Heart left ventricle (tissue), 13 donors: Measurements from ENCODE around the gene MICAL2.

Experiments used
- POLR2A ChIP-seq, 2 donors: fragments of 450-650 bp; IDR thresholded peaks; one replicate each; pipeline ENCODE4 v1.6.1; 2017; ENCODE audit warnings: antibody characterized with exemption in 2 of 2, mild to moderate bottlenecking in 2 of 2, moderate library complexity in 2 of 2
- TF ChIP-seq, protein P1 (sequence below), 12 donors: fragments of 200-600 bp; sonication (generic) in 4 of 12; IDR thresholded peaks; one replicate each; pipeline versions ENCODE4 v1.5.0 to v1.8.0; 2018 to 2022; ENCODE audit warnings: antibody characterized with exemption in 12 of 12, mild to moderate bottlenecking in 5 of 12
- donor health status: ischemic (EF 13 %, LVEDD 7.1; RV severe dilation, severe dysfunction).
- donor health status: DM: no; HTN: yes; CAD: no.
- donor health status: DM: no; HTN: no; CAD: no.
- donor health status: ischemic (EF 25% LVEDD 6.9; RV normal size, moderate dysfunction).
- donor health status: ischemic (EF 25% LVEDD 5.7; RV mildly dilated, moderate dysfunction).
- donor health status: ischemic (EF 35%, LVEDD 5.7; RV mildly dilated, moderate dysfunction).
- donor health status: nonischemic (EF 11% LVEDD 7.7; RV severe dilation, severe dysfunction).
- donor health status: DM: yes; HTN: yes; CAD: no.
- donor health status: PGD.
- donor health status: ischemic (EF 29% LVEDD 5.4; RV normal size, mild dysfunction).
- donor health status: nonischemic (EF 23%, LVEDD 6.1; RV moderate dilation, normal function).

GRCh38 chr11:12149672-12150225 is 39.4 kb downstream of the MICAL2 start:
- TF ChIP-seq, protein P1, sequence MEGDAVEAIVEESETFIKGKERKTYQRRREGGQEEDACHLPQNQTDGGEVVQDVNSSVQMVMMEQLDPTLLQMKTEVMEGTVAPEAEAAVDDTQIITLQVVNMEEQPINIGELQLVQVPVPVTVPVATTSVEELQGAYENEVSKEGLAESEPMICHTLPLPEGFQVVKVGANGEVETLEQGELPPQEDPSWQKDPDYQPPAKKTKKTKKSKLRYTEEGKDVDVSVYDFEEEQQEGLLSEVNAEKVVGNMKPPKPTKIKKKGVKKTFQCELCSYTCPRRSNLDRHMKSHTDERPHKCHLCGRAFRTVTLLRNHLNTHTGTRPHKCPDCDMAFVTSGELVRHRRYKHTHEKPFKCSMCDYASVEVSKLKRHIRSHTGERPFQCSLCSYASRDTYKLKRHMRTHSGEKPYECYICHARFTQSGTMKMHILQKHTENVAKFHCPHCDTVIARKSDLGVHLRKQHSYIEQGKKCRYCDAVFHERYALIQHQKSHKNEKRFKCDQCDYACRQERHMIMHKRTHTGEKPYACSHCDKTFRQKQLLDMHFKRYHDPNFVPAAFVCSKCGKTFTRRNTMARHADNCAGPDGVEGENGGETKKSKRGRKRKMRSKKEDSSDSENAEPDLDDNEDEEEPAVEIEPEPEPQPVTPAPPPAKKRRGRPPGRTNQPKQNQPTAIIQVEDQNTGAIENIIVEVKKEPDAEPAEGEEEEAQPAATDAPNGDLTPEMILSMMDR (IDR thresholded peaks at IDR 0.05) = no peak
- TF ChIP-seq POLR2A (IDR thresholded peaks at IDR 0.05) = no peak
